ENCODE data around the gene SHANK1. TPM values are rescaled to one million over a fixed set of nuclear protein-coding genes. Genes with fewer than 3 reads are reported as not detected.

The SHANK1 gene
- total RNA-seq, 1 donor from 2014 or later = 2.3 TPM

- Histone ChIP-seq H3K4me3 (peak overlapping the region; percentile 53), H2AFZ (replicated peaks) (no peak overlapping the region), H3K9me3 (ENCODE audit: low read depth) (no peaks in the 10 kb centered on the region), H3K4me2 (peak overlapping the region; percentile 78), H3F3A (ENCODE audit: low read depth) (peaks cover 7% of the 10 kb centered on the region), H3K79me2 (ENCODE audit: low read depth) (no peaks in the 10 kb centered on the region), H3K4me1 (no peaks in the 10 kb centered on the region), H3K27me3 (peaks cover 3% of the 10 kb centered on the region), H4K20me1 (ENCODE audit: low read depth) (no peaks in the 10 kb centered on the region), H3K9ac (no peak overlapping the region), H3K27ac (no peak overlapping the region), H3K36me3 (no peaks in the 10 kb centered on the region)
- TF ChIP-seq EZH2 (IDR thresholded peaks at IDR 0.05) (no peak), CTCF (IDR thresholded peaks at IDR 0.05) (no peak), EZH2phosphoT487 (IDR thresholded peaks at IDR 0.05) (no peak)
- Mint-ChIP-seq H3K4me3 (peak overlapping the region; percentile 95), H3K4me1 (peaks cover 45% of the 10 kb centered on the region), H3K27ac (peak overlapping the region; percentile 90), H3K36me3 (no peaks in the 10 kb centered on the region), H3K9me3 (peaks cover 4% of the 10 kb centered on the region), H3K27me3 (ENCODE audit: insufficient read depth, low read depth) (peaks cover 13% of the 10 kb centered on the region)
- DNase-seq (ENCODE audit: low spot score) = peak; percentile 99
Measured at GRCh38 chr19:50657712-50658440, 61.7 kb downstream of the SHANK1 start.

GRCh38 chr19:50657222-50657669 lies 62.4 kb downstream of the SHANK1 start:
- TF ChIP-seq EZH2 (IDR thresholded peaks at IDR 0.05) = no peak
- TF ChIP-seq EZH2phosphoT487 (IDR thresholded peaks at IDR 0.05) = no peak
- no peak for TF ChIP-seq CTCF (IDR thresholded peaks at IDR 0.05)
- no peaks in the 10 kb centered on the region for H3K36me3 ChIP-seq
- peaks cover 4% of the 10 kb centered on the region for H3K9me3 Mint-ChIP-seq
- no peaks in the 10 kb centered on the region for H3K9me3 ChIP-seq (ENCODE audit: low read depth)
- no peaks in the 10 kb centered on the region for H3K36me3 Mint-ChIP-seq
- DNase-seq (ENCODE audit: low spot score) = no peak
- H3K27ac Mint-ChIP-seq = peak overlapping the region; percentile 10
- no peaks in the 10 kb centered on the region for H3K4me1 ChIP-seq
- peak overlapping the region; percentile 53 for H3K4me3 ChIP-seq
- peak overlapping the region; percentile 78 for H3K4me2 ChIP-seq
- H3K9ac ChIP-seq = no peak overlapping the region
- H3K4me1 Mint-ChIP-seq = peaks cover 45% of the 10 kb centered on the region
- H4K20me1 ChIP-seq (ENCODE audit: low read depth) = no peaks in the 10 kb centered on the region
- peaks cover 12% of the 10 kb centered on the region for H3K27me3 Mint-ChIP-seq (ENCODE audit: insufficient read depth, low read depth)
- H3K79me2 ChIP-seq (ENCODE audit: low read depth) = no peaks in the 10 kb centered on the region
- H3F3A ChIP-seq (ENCODE audit: low read depth) = peaks cover 7% of the 10 kb centered on the region
- H3K27me3 ChIP-seq = peaks cover 3% of the 10 kb centered on the region
- H3K4me3 Mint-ChIP-seq = peak overlapping the region; percentile 95
- H2AFZ ChIP-seq (replicated peaks) = no peak overlapping the region
- no peak overlapping the region for H3K27ac ChIP-seq

- Mint-ChIP-seq H3K27me3 (ENCODE audit: insufficient read depth, low read depth) (peaks cover 11% of the 10 kb centered on the region), H3K27ac (no peak overlapping the region), H3K9me3 (peaks cover 4% of the 10 kb centered on the region), H3K4me3 (peak overlapping the region; percentile 3), H3K4me1 (peaks cover 27% of the 10 kb centered on the region), H3K36me3 (no peaks in the 10 kb centered on the region)
- Histone ChIP-seq H4K20me1 (ENCODE audit: low read depth) (no peaks in the 10 kb centered on the region), H3K36me3 (no peaks in the 10 kb centered on the region), H3K4me2 (no peak overlapping the region), H3K27me3 (peaks cover 3% of the 10 kb centered on the region), H3K4me1 (no peaks in the 10 kb centered on the region), H3K9me3 (ENCODE audit: low read depth) (no peaks in the 10 kb centered on the region), H3K27ac (no peak overlapping the region), H3K4me3 (no peak overlapping the region), H2AFZ (replicated peaks) (no peak overlapping the region), H3F3A (ENCODE audit: low read depth) (peaks cover 6% of the 10 kb centered on the region), H3K79me2 (ENCODE audit: low read depth) (no peaks in the 10 kb centered on the region), H3K9ac (no peak overlapping the region)
- no peak for DNase-seq (ENCODE audit: low spot score)
- TF ChIP-seq CTCF (IDR thresholded peaks at IDR 0.05) (no peak), EZH2phosphoT487 (IDR thresholded peaks at IDR 0.05) (no peak), EZH2 (IDR thresholded peaks at IDR 0.05) (no peak)
Measured at GRCh38 chr19:50654882-50655281, 64.7 kb downstream of the SHANK1 start.
